ENCODE data around the gene FARP1. TPM values are rescaled to one million over a fixed set of nuclear protein-coding genes. Genes with fewer than 3 reads are reported as not detected.
A peak's percentile ranks its signal among the peaks of the same experiment; 100 is the strongest.

Gene FARP1
- total and polyA plus RNA-seq, 2 of the 8 experiments (the other 6 are each of a cell fraction or from before 2014, with no cell fraction given) = 24.7 to 104 TPM

DNA sequence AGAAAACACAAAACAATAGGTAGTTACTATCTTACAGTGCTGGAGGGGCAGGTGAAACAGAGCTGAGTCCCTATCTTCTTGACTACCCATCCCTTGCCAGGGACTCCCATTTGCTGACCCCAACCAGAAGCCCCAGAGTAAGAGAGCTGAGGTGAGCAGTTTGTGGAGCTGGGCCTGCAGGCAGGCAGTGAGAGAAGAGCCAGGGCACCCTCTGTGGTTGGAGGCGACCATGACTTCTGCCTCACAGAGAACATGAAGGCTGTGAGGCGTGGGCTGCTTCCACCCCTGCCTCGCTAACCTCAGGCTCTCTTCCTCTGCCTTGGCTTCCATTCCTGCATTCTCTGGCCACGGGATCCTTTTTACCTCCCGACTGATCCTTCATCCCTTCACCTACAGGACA is 81.7 kb downstream of the FARP1 start:
- Histone ChIP-seq H3K4ac (replicated peaks; ENCODE audit: insufficient read length, low read depth, low read length) (no peak overlapping the region), H2AFZ (ENCODE audit: low read length) (no peak overlapping the region), H2BK5ac (ENCODE audit: low read depth, low read length) (no peak overlapping the region), H3K79me2 (ENCODE audit: control insufficient read depth in 1 of 2, insufficient read depth in 2 of 2, low read length in 2 of 2) (peaks cover 3 to 53% of the 10 kb centered on the region in 2 experiments; a peak in 3 of 4 replicates), H4K20me1 (replicated peaks in 1 of 2; ENCODE audit: control insufficient read depth in 1 of 2, insufficient read depth in 2 of 2, low read length in 2 of 2) (peaks cover 2 to 3% of the 10 kb centered on the region in 2 experiments), H2BK20ac (ENCODE audit: low read length) (no peak overlapping the region), H4K91ac (replicated peaks; ENCODE audit: insufficient read length, low read length) (no peak overlapping the region), H3K4me2 (ENCODE audit: insufficient read depth in 1 of 2, low read depth in 2 of 2, low read length in 2 of 2) (no peak overlapping the region), H3K4me1 (replicated peaks in 1 of 4; ENCODE audit: control insufficient read depth in 3 of 4, insufficient read depth in 4 of 4, low read length in 3 of 4) (no peaks in the 10 kb centered on the region), H3K36me3 (ENCODE audit: control insufficient read depth in 2 of 4, insufficient read depth in 4 of 4, low read length in 3 of 4) (no peaks in the 10 kb centered on the region; a peak in 1 of 8 replicates), H3K18ac (ENCODE audit: extremely low read depth, low read length) (no peak overlapping the region), H3K27ac (ENCODE audit: low read depth, low read length) (no peak overlapping the region), H3K14ac (ENCODE audit: insufficient read length) (no peak overlapping the region), H2AK5ac (ENCODE audit: low read depth, low read length) (no peak overlapping the region), H3K27me3 (replicated peaks in 1 of 4; ENCODE audit: control insufficient read depth in 3 of 4, extremely low read depth in 1 of 4, insufficient read depth in 3 of 4, low read length in 3 of 4) (no peaks in the 10 kb centered on the region), H3K23me2 (ENCODE audit: low read depth, low read length) (no peaks in the 10 kb centered on the region), H4K5ac (ENCODE audit: insufficient read length, low read depth, low read length) (no peak overlapping the region), H3K9ac (replicated peaks in 1 of 4; ENCODE audit: extremely low read depth in 1 of 4, low read depth in 3 of 4, low read length in 3 of 4) (no peak overlapping the region), H2BK15ac (ENCODE audit: low read length) (no peak overlapping the region), H3K79me1 (ENCODE audit: low read depth, low read length) (peaks cover 5% of the 10 kb centered on the region; the same call in 1 of the 2 replicates), H3K23ac (ENCODE audit: insufficient read length) (no peak overlapping the region), H2BK12ac (ENCODE audit: low read depth, low read length) (no peak overlapping the region), H3K4me3 (ENCODE audit: extremely low read depth in 1 of 4, insufficient read depth in 2 of 4, low read depth in 3 of 4, low read length in 4 of 4) (no peak overlapping the region), H3K56ac (replicated peaks; ENCODE audit: insufficient read length, low read depth, low read length) (no peak overlapping the region), H3K9me3 (ENCODE audit: insufficient read depth in 2 of 2, low read depth in 1 of 2, low read length in 1 of 2) (no peaks in the 10 kb centered on the region), H2BK120ac (replicated peaks; ENCODE audit: low read depth, low read length) (no peak overlapping the region), H4K8ac (ENCODE audit: extremely low read depth, insufficient read depth, low read length) (no peak overlapping the region)
- 90% methylated on average over 5 of the region's 5 CpGs; no CpG with 5 or more reads in 1 of the 2 experiments for WGBS, 2 experiments (ENCODE audit: extremely low coverage in 1 of 2, insufficient coverage in 1 of 2, insufficient read length in 1 of 2, insufficient replicate concordance in 2 of 2, low coverage in 1 of 2, low lambda C conversion rate in 2 of 2, missing lambda C conversion rate in 1 of 2)
- CTCF ChIA-PET (ENCODE audit: partially characterized antibody) = interaction anchor here (0.7 to 1.2 kb wide), 2 partner anchors 91 to 203 kb away, joined by 3 read pairs; no protein-coding TSS in a partner anchor
- TF ChIP-seq, protein P1, sequence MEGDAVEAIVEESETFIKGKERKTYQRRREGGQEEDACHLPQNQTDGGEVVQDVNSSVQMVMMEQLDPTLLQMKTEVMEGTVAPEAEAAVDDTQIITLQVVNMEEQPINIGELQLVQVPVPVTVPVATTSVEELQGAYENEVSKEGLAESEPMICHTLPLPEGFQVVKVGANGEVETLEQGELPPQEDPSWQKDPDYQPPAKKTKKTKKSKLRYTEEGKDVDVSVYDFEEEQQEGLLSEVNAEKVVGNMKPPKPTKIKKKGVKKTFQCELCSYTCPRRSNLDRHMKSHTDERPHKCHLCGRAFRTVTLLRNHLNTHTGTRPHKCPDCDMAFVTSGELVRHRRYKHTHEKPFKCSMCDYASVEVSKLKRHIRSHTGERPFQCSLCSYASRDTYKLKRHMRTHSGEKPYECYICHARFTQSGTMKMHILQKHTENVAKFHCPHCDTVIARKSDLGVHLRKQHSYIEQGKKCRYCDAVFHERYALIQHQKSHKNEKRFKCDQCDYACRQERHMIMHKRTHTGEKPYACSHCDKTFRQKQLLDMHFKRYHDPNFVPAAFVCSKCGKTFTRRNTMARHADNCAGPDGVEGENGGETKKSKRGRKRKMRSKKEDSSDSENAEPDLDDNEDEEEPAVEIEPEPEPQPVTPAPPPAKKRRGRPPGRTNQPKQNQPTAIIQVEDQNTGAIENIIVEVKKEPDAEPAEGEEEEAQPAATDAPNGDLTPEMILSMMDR (IDR thresholded peaks at IDR 0.05; ENCODE audit: control extremely low read depth in 1 of 3, insufficient read depth in 1 of 3, low read depth in 1 of 3, low read length in 3 of 3) = peak in 2 of 3 experiments; percentile 2 to 9; a peak in 2 of 4 replicates
- peak; percentile 34 to 40; a peak in 3 of 4 replicates for TF ChIP-seq RAD21 (IDR thresholded peaks at IDR 0.05 in 1 of 2, conservative IDR thresholded peaks at IDR 0.05 in 1 of 2; ENCODE audit: low read depth in 2 of 2, low read length in 2 of 2)
- TF ChIP-seq EZH2 (IDR thresholded peaks at IDR 0.05; ENCODE audit: low read depth, low read length, severe bottlenecking) = no peak
- POLR2A ChIA-PET (ENCODE audit: partially characterized antibody) = no interaction called here
- DNase-seq (ENCODE audit: low read depth in 1 of 2, low spot score in 2 of 2) = no peak
- FAIRE-seq = no peak

Data from H1 (cell line).